GM12873 (cell line): ENCODE data around the gene ADGRG3.

ENCODE experiments used
- CTCF ChIP-seq: IDR thresholded peaks from 2 replicates; pipeline ENCODE4 v1.5.1; 2012; ENCODE audit warnings: low read depth, mild to moderate bottlenecking, moderate library complexity, low read length, control low read depth; ENCODE audit not compliant: insufficient read depth; ENCODE audit errors: missing control alignments

ADGRG3 gene

DNA sequence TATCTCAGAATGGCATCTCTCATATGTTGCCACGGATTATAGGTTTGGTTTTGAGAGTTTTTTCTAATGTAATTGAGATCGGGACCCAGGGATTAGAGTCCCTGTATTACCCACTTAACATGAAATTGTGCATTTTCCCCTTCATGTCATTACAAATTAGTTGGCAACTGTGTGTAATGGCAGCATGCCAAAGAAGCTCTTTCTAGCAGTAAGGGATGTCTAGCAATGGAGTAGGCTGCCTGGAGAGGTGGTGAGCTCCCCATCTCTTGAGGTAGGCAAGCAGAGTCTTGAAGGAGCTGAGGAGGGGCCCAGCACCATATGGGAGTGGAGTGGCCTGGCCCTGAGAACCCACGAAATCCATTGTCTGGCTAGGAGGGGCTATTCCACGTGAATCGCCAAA is 57.4 kb downstream of the ADGRG3 start:
- no peak for TF ChIP-seq CTCF

DNA sequence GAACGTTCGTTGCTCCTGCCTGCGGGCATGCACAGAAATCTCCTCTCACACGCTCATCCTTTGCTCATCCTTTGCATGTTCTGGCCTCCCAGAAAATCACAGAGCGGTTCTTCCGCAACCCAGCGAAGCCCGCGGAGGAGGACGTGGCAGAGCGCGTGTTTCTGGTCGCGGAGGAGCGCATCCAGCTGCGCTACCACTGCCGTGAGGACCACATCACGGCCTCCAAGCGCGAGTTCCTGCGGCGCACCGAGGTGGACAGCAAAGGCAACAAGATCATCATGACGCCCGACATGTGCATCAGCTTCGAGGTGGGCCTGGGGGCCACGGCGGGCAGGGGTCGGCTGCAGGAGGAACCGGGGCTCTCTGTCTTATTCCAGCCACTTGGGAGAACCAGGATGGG is 57.9 kb downstream of the ADGRG3 start:
- no peak for TF ChIP-seq CTCF

DNA sequence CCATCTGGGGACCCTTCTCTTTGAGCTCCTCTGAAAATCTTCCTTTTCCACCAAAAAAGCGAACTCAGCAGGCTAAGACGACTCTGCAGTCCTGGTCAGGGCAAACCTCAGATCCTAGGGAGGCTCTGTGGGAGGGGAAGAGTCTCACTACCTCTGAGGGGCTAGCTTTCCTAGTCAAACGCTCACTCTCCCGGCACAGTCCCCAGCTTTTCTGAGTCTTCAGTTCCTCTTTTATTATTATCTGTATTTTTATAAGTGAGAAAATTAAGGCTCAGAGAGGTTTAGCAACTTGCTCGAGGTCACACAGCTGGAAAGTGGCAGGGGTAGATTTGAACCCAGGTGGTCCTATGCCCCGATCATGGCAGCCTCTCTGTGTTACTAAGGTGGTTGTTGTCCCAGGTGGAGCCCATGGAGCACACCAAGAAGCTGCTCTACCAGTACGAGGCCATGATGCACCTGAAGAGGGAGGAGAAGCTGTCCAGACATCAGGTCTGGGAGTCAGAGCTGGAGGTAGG is 58.4 kb downstream of the ADGRG3 start:
- TF ChIP-seq CTCF: no peak

GRCh38 chr16:57727610-57728009 is 59.5 kb downstream of the ADGRG3 start:
- TF ChIP-seq CTCF: no peak

DNA sequence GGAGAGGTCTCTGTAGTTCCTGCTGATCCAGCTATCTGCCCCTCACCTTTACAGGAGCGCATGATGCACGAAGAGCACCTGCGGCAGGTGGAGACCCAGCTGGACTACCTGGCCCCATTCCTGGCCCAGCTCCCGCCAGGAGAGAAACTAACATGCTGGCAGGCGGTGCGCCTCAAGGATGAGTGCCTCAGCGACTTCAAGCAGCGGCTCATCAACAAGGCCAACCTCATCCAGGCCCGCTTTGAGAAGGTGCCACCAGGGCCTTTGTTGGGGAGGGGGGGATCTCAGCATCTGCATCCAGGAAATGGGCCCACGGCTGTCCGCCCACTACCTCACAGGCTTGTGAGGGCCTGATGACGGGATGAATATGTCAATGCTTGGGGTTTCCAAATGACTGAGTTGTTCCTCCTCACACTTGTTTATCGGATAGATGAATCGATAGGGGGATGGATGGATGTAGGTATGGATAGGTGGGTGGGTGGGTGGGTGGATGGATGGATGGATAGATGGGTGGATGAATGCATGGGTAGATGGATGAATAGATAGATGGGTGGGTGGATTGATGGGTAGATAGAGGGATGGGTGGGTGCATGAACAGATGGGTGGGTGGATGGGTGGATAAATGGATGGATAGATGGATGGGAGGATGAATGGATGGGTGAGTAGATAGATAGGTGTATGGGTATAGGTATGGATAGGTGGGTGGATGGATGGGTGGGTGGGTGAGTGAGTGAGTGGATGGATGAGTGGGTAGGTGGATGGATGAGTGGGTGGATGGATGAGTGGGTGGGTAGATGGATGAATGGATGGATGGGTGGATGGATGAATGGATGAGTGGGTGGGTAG is 60.5 kb downstream of the ADGRG3 start:
- no peak for TF ChIP-seq CTCF

DNA sequence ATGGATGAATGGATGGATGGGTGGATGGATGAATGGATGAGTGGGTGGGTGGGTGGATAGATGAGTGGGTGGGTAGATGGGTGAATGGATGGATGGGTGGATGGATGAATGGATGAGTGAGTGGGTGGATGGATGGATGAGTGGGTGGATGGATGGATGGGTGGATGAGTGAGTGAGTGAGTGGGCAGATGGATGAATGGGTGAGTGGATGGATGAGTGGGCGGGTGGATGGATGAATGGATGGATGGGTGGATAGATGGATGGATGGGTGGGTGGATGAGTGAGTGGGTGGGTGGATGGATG is 61.0 kb downstream of the ADGRG3 start:
- no peak for TF ChIP-seq CTCF

DNA sequence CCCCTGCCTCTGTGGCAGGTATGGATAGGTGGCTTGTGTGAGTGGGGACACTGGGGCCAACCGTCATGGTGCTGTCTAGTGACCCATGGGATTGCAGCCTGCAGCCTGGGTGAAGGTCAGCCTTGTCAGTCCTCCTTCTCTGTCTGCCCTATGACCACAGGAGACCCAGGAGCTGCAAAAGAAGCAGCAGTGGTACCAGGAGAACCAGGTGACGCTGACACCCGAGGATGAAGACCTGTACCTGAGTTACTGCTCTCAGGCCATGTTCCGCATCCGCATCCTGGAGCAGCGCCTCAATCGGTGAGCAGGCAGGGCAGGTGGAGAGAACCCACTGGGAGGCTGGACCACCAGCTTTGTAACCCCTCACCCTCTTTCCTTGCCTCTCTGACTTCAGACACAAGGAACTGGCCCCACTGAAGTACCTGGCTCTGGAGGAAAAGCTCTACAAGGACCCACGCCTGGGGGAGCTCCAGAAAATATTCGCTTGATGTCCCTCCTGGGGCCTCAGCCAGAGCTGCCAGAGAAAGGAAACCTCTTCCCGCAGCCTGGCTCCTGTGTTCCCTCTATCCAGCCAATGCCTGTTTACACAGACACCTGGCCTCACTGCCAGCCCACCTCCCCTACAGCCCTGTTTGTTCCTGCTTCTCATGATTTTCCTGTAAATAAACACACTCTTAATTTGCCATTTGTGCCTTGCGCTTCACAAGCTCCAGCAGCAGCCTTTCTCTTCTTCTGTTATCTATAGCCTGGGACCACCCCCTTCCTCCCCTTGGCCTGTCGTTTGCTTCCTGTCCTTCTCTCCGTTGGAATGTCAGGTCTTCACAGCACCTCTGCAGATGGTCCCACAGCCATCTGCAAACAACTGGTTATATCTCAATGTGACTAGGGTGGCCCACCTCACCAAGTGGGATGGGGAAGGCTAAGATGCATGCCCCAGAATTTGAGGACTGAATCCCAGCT is 62.9 kb downstream of the ADGRG3 start:
- no peak for TF ChIP-seq CTCF
